Effector memory CD4-positive, alpha-beta T cell (primary cell): ENCODE results near the gene PALLD.

Source experiments
- DNase-seq, 3 donors: peaks; one replicate each; pipeline ENCODE4 v3.0.0-alpha.2; 2020
- H3K27ac ChIP-seq: 2 replicates; pipeline ENCODE4 v1.7.0; 2013; ENCODE audit warnings: mild to moderate bottlenecking, low read length, moderate library complexity; ENCODE audit not compliant: insufficient read depth, poor library complexity, severe bottlenecking
- H3K27me3 ChIP-seq: replicated peaks from 2 replicates; pipeline ENCODE4 v1.7.0; 2013; ENCODE audit warnings: mild to moderate bottlenecking, low read length; ENCODE audit not compliant: insufficient read depth, control insufficient read depth, poor library complexity, severe bottlenecking
- H3K36me3 ChIP-seq: 2 replicates; pipeline ENCODE4 v1.7.0; 2013; ENCODE audit warnings: mild to moderate bottlenecking, low read length, moderate library complexity; ENCODE audit not compliant: control insufficient read depth, insufficient read depth
- H3K4me1 ChIP-seq: 2 replicates; pipeline ENCODE4 v1.7.0; 2013; ENCODE audit warnings: low read length, mild to moderate bottlenecking; ENCODE audit not compliant: control insufficient read depth, insufficient read depth, poor library complexity, severe bottlenecking
- H3K4me3 ChIP-seq: 2 replicates; pipeline ENCODE4 v1.7.0; 2013; ENCODE audit warnings: low read length, low read depth, mild to moderate bottlenecking; ENCODE audit not compliant: insufficient read depth, poor library complexity, severe bottlenecking
- H3K9me3 ChIP-seq: 2 replicates; pipeline ENCODE4 v1.7.0; 2013; ENCODE audit warnings: mild to moderate bottlenecking, low read length, moderate library complexity; ENCODE audit not compliant: control insufficient read depth

Gene PALLD

GRCh38 chr4:168880072-168880675 lies 383.3 kb downstream of the PALLD start:
- no peaks in the 10 kb centered on the region for H3K9me3 ChIP-seq
- no peak overlapping the region for H3K27ac ChIP-seq
- peaks cover 6% of the 10 kb centered on the region for H3K4me1 ChIP-seq
- DNase-seq, result no peak
- H3K36me3 ChIP-seq, result no peaks in the 10 kb centered on the region
- H3K27me3 ChIP-seq, result peaks cover 5% of the 10 kb centered on the region
- no peak overlapping the region for H3K4me3 ChIP-seq

DNA sequence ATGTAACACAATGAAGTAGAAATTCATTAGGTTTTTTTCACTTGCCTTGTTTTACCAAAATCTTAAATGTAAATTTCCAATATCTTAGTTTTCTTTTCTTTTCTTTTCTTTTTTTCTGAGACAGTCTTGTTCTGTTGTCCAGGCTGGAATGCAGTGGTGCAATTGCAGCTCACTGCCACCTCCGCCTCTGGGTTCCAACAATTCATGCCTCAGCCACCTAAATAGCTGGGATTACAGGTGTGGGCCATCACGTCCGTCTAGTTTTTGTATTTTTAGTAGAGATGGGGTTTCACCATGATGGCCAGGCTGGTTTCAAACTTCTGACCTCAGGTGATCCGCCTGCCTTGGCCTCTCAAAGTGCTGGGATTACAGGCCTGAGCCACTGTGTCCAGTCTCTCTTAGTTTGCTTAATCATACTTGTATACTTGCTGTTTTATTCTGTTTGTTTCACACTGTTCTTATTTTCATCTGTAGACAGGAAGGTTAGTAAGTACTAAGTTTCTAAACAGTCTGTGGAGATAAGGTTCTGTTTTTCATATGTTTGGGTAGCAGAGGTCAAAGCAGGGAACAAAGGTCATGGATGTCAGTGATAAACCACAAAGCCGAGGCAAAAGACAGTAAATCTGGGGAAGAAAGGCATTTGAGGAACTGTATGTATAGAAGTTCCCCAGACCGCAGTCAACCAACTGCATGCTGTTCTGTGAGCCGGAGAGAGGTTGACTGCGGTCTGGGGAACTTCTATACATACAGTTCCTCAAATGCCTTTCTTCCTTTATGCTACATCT lies 384.2 kb downstream of the PALLD start:
- no peak for DNase-seq
- no peak overlapping the region for H3K4me3 ChIP-seq
- no peak overlapping the region for H3K27ac ChIP-seq
- H3K36me3 ChIP-seq, result no peaks in the 10 kb centered on the region
- peaks cover 6% of the 10 kb centered on the region for H3K4me1 ChIP-seq
- H3K27me3 ChIP-seq, result peaks cover 5% of the 10 kb centered on the region
- no peaks in the 10 kb centered on the region for H3K9me3 ChIP-seq

- DNase-seq, result no peak
- H3K27me3 ChIP-seq, result peaks cover 5% of the 10 kb centered on the region
- H3K4me1 ChIP-seq, result peaks cover 6% of the 10 kb centered on the region
- no peak overlapping the region for H3K4me3 ChIP-seq
- H3K9me3 ChIP-seq, result no peaks in the 10 kb centered on the region
- H3K36me3 ChIP-seq, result no peaks in the 10 kb centered on the region
- no peak overlapping the region for H3K27ac ChIP-seq
These were observed 385.0 kb downstream of the PALLD start for GRCh38 chr4:168881781-168882420.

GRCh38 chr4:168882650-168883233 lies 385.9 kb downstream of the PALLD start:
- no peak overlapping the region for H3K27ac ChIP-seq
- DNase-seq, result no peak
- H3K9me3 ChIP-seq, result no peaks in the 10 kb centered on the region
- H3K4me1 ChIP-seq, result peaks cover 6% of the 10 kb centered on the region
- no peak overlapping the region for H3K4me3 ChIP-seq
- no peaks in the 10 kb centered on the region for H3K36me3 ChIP-seq
- H3K27me3 ChIP-seq, result peaks cover 5% of the 10 kb centered on the region

- Histone ChIP-seq H3K36me3 (no peaks in the 10 kb centered on the region), H3K9me3 (no peaks in the 10 kb centered on the region), H3K4me1 (no peaks in the 10 kb centered on the region), H3K27ac (no peak overlapping the region), H3K27me3 (peaks cover 5% of the 10 kb centered on the region), H3K4me3 (no peak overlapping the region)
- DNase-seq, result no peak
These were observed 386.7 kb downstream of the PALLD start for GRCh38 chr4:168883513-168883912.

DNA sequence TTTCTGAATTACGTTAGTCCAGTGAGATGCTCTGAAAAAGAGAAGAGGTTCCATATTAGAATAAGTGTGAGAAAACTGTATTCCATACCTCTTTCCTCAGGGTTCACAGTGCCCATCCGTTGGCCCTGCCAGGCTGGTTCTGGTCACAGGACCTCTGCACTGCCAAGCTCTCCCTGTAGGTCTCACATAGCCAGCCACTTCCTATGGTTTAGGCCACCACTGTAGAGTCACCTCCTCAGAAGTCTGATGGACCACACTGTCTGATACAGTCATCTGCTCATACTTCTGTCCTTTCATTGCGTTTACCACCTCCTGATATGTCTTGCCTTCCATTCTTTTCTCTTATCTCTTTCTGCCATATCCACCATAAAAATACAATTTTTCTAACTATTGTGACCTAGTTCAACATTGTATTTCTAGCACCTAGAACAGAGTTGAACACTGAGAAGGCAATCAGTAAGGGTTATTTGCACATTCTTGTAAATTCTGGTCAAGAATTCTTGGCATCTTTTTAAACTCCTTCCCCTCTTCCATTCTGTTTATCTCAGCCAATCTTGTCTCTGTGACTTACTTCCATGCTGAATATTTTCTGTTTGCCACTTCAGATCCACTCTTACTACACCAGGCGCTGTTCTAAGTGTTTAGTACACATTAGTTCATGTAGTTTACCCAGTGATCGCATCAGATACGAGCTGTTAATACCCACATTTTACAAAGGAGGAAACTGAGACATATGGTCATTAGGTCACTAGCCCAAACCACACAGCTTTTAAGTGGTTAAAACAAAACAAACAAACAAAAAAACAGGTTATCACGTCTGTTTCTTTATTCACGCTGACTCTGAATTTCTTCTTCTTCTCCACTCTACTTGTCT lies 387.6 kb downstream of the PALLD start:
- H3K9me3 ChIP-seq, result no peaks in the 10 kb centered on the region
- H3K4me1 ChIP-seq, result no peaks in the 10 kb centered on the region
- no peak for DNase-seq
- H3K27me3 ChIP-seq, result peaks cover 5% of the 10 kb centered on the region
- H3K4me3 ChIP-seq, result no peak overlapping the region
- no peak overlapping the region for H3K27ac ChIP-seq
- H3K36me3 ChIP-seq, result no peaks in the 10 kb centered on the region

- Histone ChIP-seq H3K9me3 (no peaks in the 10 kb centered on the region), H3K4me3 (no peak overlapping the region), H3K27me3 (peaks cover 5% of the 10 kb centered on the region), H3K27ac (no peak overlapping the region), H3K36me3 (no peaks in the 10 kb centered on the region), H3K4me1 (no peaks in the 10 kb centered on the region)
- no peak for DNase-seq
These were observed 388.5 kb downstream of the PALLD start for GRCh38 chr4:168885400-168885799.

DNA sequence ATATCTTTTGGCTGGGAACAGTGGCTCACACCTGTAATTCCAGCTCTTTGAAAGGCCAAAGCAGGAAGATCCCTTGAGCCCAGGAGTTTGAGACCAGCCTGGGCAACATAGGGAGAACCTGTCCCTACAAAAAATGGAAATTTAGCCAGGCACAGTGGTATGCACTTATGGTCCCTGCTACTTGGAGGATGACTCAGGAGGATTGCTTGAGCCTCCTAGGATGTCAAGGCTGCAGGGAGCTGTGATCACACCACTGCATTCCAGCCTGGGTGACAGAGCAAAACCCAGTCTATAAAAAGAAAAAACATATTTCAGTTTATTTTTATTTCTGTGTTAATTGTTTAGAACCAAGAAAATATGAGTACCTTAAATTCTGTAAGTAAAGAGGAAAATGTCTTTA lies 389.5 kb downstream of the PALLD start:
- Histone ChIP-seq H3K4me1 (no peaks in the 10 kb centered on the region), H3K27me3 (peaks cover 2% of the 10 kb centered on the region)

GRCh38 chr4:168887809-168888208 lies 391.0 kb downstream of the PALLD start:
- H3K4me1 ChIP-seq, result no peaks in the 10 kb centered on the region
- H3K27ac ChIP-seq, result no peak overlapping the region
- no peaks in the 10 kb centered on the region for H3K36me3 ChIP-seq
- no peaks in the 10 kb centered on the region for H3K9me3 ChIP-seq
- no peak overlapping the region for H3K4me3 ChIP-seq
- no peak for DNase-seq
- no peaks in the 10 kb centered on the region for H3K27me3 ChIP-seq

More for the DNA sequence above, 389.5 kb downstream of the PALLD start:
- H3K27ac ChIP-seq, result no peak overlapping the region
- DNase-seq, result no peak
- no peak overlapping the region for H3K4me3 ChIP-seq
- H3K36me3 ChIP-seq, result no peaks in the 10 kb centered on the region
- H3K9me3 ChIP-seq, result no peaks in the 10 kb centered on the region
